HepG2 (cell line): ENCODE data around the gene SLU7. TPM values are rescaled to one million over a fixed set of nuclear protein-coding genes. Genes with fewer than 3 reads are reported as not detected.

Experiments used
- ARID5B ChIP-seq: IDR thresholded peaks from 2 replicates; pipeline ENCODE4 v1.4.0; 2020; ENCODE audit warnings: mild to moderate bottlenecking, missing genetic modification reagents
- ATF7-NPFF ChIP-seq: sonication (generic); formaldehyde crosslinking; IDR thresholded peaks from 2 replicates; pipeline ENCODE4 v1.8.1; 2023; ENCODE audit warnings: mild to moderate bottlenecking, low read depth, missing genetic modification reagents, moderate library complexity
- BRD4 ChIP-seq: sonication (generic); formaldehyde crosslinking; IDR thresholded peaks from 2 replicates; pipeline ENCODE4 v1.4.0; 2020; ENCODE audit warnings: missing genetic modification reagents
- ELF3 ChIP-seq: IDR thresholded peaks from 2 replicates; pipeline ENCODE4 v1.6.1; 2016; ENCODE audit warnings: missing genetic modification reagents, missing compliant biosample characterization
- KAT2B ChIP-seq: fragments of 150-350 bp; IDR thresholded peaks from 2 replicates; pipeline ENCODE4 v1.6.1; 2014; ENCODE audit warnings: low read depth, low read length, borderline replicate concordance
- KMT2A ChIP-seq: sonication (generic); formaldehyde crosslinking; IDR thresholded peaks from 2 replicates; pipeline ENCODE4 v1.4.0; 2020; ENCODE audit warnings: missing genetic modification reagents
- KMT2B ChIP-seq: IDR thresholded peaks from 2 replicates; pipeline ENCODE4 v1.6.1; 2016; ENCODE audit warnings: missing genetic modification reagents, missing compliant biosample characterization
- MAX ChIP-seq: IDR thresholded peaks from 2 replicates; pipeline ENCODE4 v1.6.1; 2012; ENCODE audit warnings: inconsistent platforms
- RBFOX2 ChIP-seq: fragments of 200-400 bp; formaldehyde crosslinking; IDR thresholded peaks from 2 replicates; pipeline ENCODE4 v1.6.1; 2017; ENCODE audit warnings: low read depth, mild to moderate bottlenecking, low read length
- TBX2 ChIP-seq: sonication (generic); formaldehyde crosslinking; IDR thresholded peaks from 2 replicates; pipeline ENCODE4 v1.5.0; 2020; ENCODE audit warnings: missing genetic modification reagents, mild to moderate bottlenecking, borderline replicate concordance
- TRIM22 ChIP-seq: fragments of 450-650 bp; IDR thresholded peaks from 2 replicates; pipeline ENCODE4 v1.6.1; 2017
- UBTF ChIP-seq: sonication (generic); formaldehyde crosslinking; IDR thresholded peaks from 2 replicates; pipeline ENCODE4 v1.4.0; 2020; ENCODE audit warnings: mild to moderate bottlenecking, missing genetic modification reagents
- WIZ ChIP-seq: sonication (generic); formaldehyde crosslinking; IDR thresholded peaks from 2 replicates; pipeline ENCODE4 v1.5.1; 2020; ENCODE audit warnings: mild to moderate bottlenecking, missing genetic modification reagents
- YEATS2 ChIP-seq: sonication (generic); formaldehyde crosslinking; IDR thresholded peaks from 2 replicates; pipeline ENCODE4 v1.4.0; 2020; ENCODE audit warnings: missing genetic modification reagents, borderline replicate concordance
- ZBTB25 ChIP-seq: IDR thresholded peaks from 2 replicates; pipeline ENCODE4 v1.6.1; 2018; ENCODE audit warnings: missing genetic modification reagents
- ZBTB44 ChIP-seq: sonication (generic); formaldehyde crosslinking; IDR thresholded peaks from 2 replicates; pipeline ENCODE4 v1.4.0; 2020; ENCODE audit warnings: missing genetic modification reagents
- ZNF878 ChIP-seq: sonication (generic); formaldehyde crosslinking; IDR thresholded peaks from 2 replicates; pipeline ENCODE4 v1.8.1; 2023; ENCODE audit warnings: mild to moderate bottlenecking, missing genetic modification reagents, moderate library complexity
- ZSCAN21 ChIP-seq: sonication (generic); formaldehyde crosslinking; IDR thresholded peaks from 2 replicates; pipeline ENCODE4 v1.8.0; 2022; ENCODE audit warnings: mild to moderate bottlenecking, missing genetic modification reagents, moderate library complexity, borderline replicate concordance
- polyA plus RNA-seq, 8 experiments: library from polyadenylated mRNA; depleted of rRNA in 3 of 8; stranded (reverse) in 7 of 8; unstranded in 1 of 8; fragments of >200 nt; fragmentation: Illumina TruSeq in 4 of 8; extraction: Trizol in 4 of 8; gene quantifications; 2 replicates each; pipeline versions ENCODE4 v1.2.1 to v1.2.3, GENCODE V29; 2011 to 2016; ENCODE audit warnings: low read depth in 4 of 8, missing spikeins in 1 of 8, mixed read lengths in 1 of 8; ENCODE audit not compliant: insufficient read depth in 1 of 8
- total RNA-seq, 5 experiments: library from RNA; depleted of rRNA; stranded (reverse); fragments of >200 nt; fragmentation: Illumina TruSeq; extraction: Trizol; gene quantifications; 2 replicates each; pipeline ENCODE4 v1.2.3, GENCODE V29; 2016; ENCODE audit warnings: low read depth in 1 of 5

SLU7 gene
- total and polyA plus RNA-seq, 2 of the 13 experiments (the other 11 are each of a cell fraction or from before 2014, with no cell fraction given): 24.0 to 39.2 TPM

GRCh38 chr5:160421625-160422258 is 2.9 kb upstream of the SLU7 start, which contains the start of gene PTTG1 (continued):
- TF ChIP-seq ZBTB44 (no peak), TBX2 (CRISPR knock-in tag) (peak; percentile 22; the same call in 1 of the 2 replicates), KAT2B (no peak), TRIM22 (no peak), ATF7-NPFF (CRISPR knock-in tag) (peak; percentile 52; the same call in 1 of the 2 replicates), ZSCAN21 (CRISPR knock-in tag) (peak; percentile 42; the same call in 1 of the 2 replicates), YEATS2 (CRISPR knock-in tag) (peak; percentile 40; the same call in 1 of the 2 replicates), RBFOX2 (peak; percentile 71), ELF3 (CRISPR knock-in tag) (0 out of 2 replicates have a peak, but pooled peaks have one; percentile 18), KMT2B (CRISPR knock-in tag) (peak; percentile 66; the same call in 1 of the 2 replicates), ZBTB25 (CRISPR knock-in tag) (no peak), ARID5B (CRISPR knock-in tag) (0 out of 2 replicates have a peak, but pooled peaks have one; percentile 19), KMT2A (peak; percentile 68), BRD4 (no peak), MAX (peak; percentile 57), UBTF (peak; percentile 34; the same call in 1 of the 2 replicates), ZNF878 (CRISPR knock-in tag) (0 out of 2 replicates have a peak, but pooled peaks have one; percentile 50), WIZ (CRISPR knock-in tag) (no peak)
